HL-60 (cell line): Measurements from ENCODE around the gene AMER1.

Experiments
- DNase-seq, 2 experiments: peaks; one replicate each; pipeline ENCODE4 v3.0.0-alpha.2; 2010 to 2020; ENCODE audit warnings: low read depth in 1 of 2, low spot score in 1 of 2
- H3K27ac ChIP-seq: fragments of 250-450 bp; sonication (Bioruptor Pico); replicated peaks from 2 replicates; pipeline ENCODE4 v1.5.1; 2020; ENCODE audit warnings: mild to moderate bottlenecking, moderate library complexity
- H3K27me3 ChIP-seq: fragments of 250-450 bp; sonication (Bioruptor Pico); 2 replicates; pipeline ENCODE4 v1.5.1; 2021; ENCODE audit warnings: mild to moderate bottlenecking, moderate library complexity; ENCODE audit not compliant: insufficient read depth, poor library complexity, severe bottlenecking
- H3K4me3 ChIP-seq: replicated peaks from 2 replicates; pipeline ENCODE4 v1.5.1; 2011; ENCODE audit warnings: mild to moderate bottlenecking, control low read depth, low read length; ENCODE audit not compliant: insufficient read depth
- CTCF ChIP-seq: IDR thresholded peaks from one replicate; pipeline ENCODE4 v1.5.1; 2011; ENCODE audit warnings: low read length, control low read depth, inconsistent platforms; ENCODE audit not compliant: insufficient read depth
- GABPA ChIP-seq: IDR thresholded peaks from 2 replicates; pipeline ENCODE4 v1.6.1; 2012; ENCODE audit warnings: low read depth
- POLR2AphosphoS5 ChIP-seq: IDR thresholded peaks from 2 replicates; pipeline ENCODE4 v1.6.1; 2012; ENCODE audit warnings: low read depth
- REST ChIP-seq: IDR thresholded peaks from 2 replicates; pipeline ENCODE4 v1.6.1; 2012; ENCODE audit warnings: low read depth; ENCODE audit not compliant: insufficient replicate concordance
- SPI1 ChIP-seq: IDR thresholded peaks from 2 replicates; pipeline ENCODE4 v1.6.1; 2012; ENCODE audit warnings: low read depth, mild to moderate bottlenecking, borderline replicate concordance

AMER1 gene

GRCh38 chrX:64195862-64196261 lies 9.6 kb downstream of the AMER1 start:
- no peak for DNase-seq
- H3K27me3 ChIP-seq: no peaks in the 10 kb centered on the region
- H3K27ac ChIP-seq: no peak overlapping the region
- no peak overlapping the region for H3K4me3 ChIP-seq
- TF ChIP-seq REST (no peak), POLR2AphosphoS5 (no peak), GABPA (no peak), SPI1 (no peak), CTCF (no peak)

GRCh38 chrX:64192673-64193072 lies 12.8 kb downstream of the AMER1 start:
- no peak overlapping the region for H3K4me3 ChIP-seq
- no peak overlapping the region for H3K27ac ChIP-seq
- DNase-seq: no peak
- TF ChIP-seq SPI1 (no peak), CTCF (no peak), GABPA (no peak), POLR2AphosphoS5 (no peak), REST (no peak)
- no peaks in the 10 kb centered on the region for H3K27me3 ChIP-seq

- Histone ChIP-seq H3K27ac (no peak overlapping the region), H3K27me3 (no peaks in the 10 kb centered on the region), H3K4me3 (no peak overlapping the region)
- TF ChIP-seq REST: no peak
- TF ChIP-seq POLR2AphosphoS5: no peak
- no peak for TF ChIP-seq GABPA
- TF ChIP-seq CTCF: no peak
- TF ChIP-seq SPI1: no peak
- no peak for DNase-seq
Measured at GRCh38 chrX:64192040-64192439, 13.5 kb downstream of the AMER1 start.
